GM19238 (cell line): ENCODE data around the gene CABP7.

ENCODE experiments used
- DNase-seq: peaks from one replicate; pipeline ENCODE4 v3.0.0; 2011; ENCODE audit warnings: low spot score; ENCODE audit not compliant: insufficient read length

Gene CABP7

GRCh38 chr22:29772170-29772641, 52.4 kb downstream of the CABP7 start:
- DNase-seq, result no peak

- no peak for DNase-seq
Observed at GRCh38 chr22:29773233-29773632, 53.4 kb downstream of the CABP7 start.

- DNase-seq, result no peak
Observed at GRCh38 chr22:29780220-29780619, 60.4 kb downstream of the CABP7 start.

GRCh38 chr22:29780748-29781676, 61.2 kb downstream of the CABP7 start:
- DNase-seq, result no peak
